Heart left ventricle (tissue), 13 donors: Measurements from ENCODE around the gene EFEMP2.

ENCODE experiments used
- CTCF ChIP-seq, 12 donors: fragments of 200-600 bp; sonication (generic) in 4 of 12; IDR thresholded peaks; one replicate each; pipeline versions ENCODE4 v1.5.0 to v1.8.0; 2018 to 2022; ENCODE audit warnings: antibody characterized with exemption in 12 of 12, mild to moderate bottlenecking in 5 of 12
- POLR2A ChIP-seq, 2 donors: fragments of 450-650 bp; IDR thresholded peaks; one replicate each; pipeline ENCODE4 v1.6.1; 2017; ENCODE audit warnings: antibody characterized with exemption in 2 of 2, mild to moderate bottlenecking in 2 of 2, moderate library complexity in 2 of 2
- donor health status: ischemic (EF 13 %, LVEDD 7.1; RV severe dilation, severe dysfunction).
- donor health status: DM: no; HTN: yes; CAD: no.
- donor health status: DM: no; HTN: no; CAD: no.
- donor health status: ischemic (EF 25% LVEDD 6.9; RV normal size, moderate dysfunction).
- donor health status: ischemic (EF 25% LVEDD 5.7; RV mildly dilated, moderate dysfunction).
- donor health status: ischemic (EF 35%, LVEDD 5.7; RV mildly dilated, moderate dysfunction).
- donor health status: nonischemic (EF 11% LVEDD 7.7; RV severe dilation, severe dysfunction).
- donor health status: DM: yes; HTN: yes; CAD: no.
- donor health status: PGD.
- donor health status: ischemic (EF 29% LVEDD 5.4; RV normal size, mild dysfunction).
- donor health status: nonischemic (EF 23%, LVEDD 6.1; RV moderate dilation, normal function).

DNA sequence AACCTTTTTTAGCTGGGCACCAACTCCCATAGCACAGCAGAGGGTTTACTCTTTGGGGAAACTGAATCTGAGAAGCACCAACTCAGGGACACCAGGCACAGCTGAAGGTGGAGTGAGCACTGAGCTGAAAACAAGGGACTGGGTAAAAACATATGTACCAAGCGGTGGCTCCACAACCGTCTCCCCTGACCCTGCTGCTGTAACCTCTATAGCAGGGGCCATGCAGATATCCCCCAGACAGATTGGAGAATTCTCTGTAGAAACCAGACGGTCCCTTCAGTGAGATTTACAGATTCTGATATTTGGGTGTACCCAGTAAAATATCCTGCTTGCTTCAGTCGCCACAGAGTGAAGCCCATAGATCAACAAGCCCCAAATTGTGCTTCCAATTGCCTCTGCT, 43.1 kb downstream of the EFEMP2 start:
- no peak for TF ChIP-seq CTCF (IDR thresholded peaks at IDR 0.05)
- TF ChIP-seq POLR2A (IDR thresholded peaks at IDR 0.05): no peak
